ENCODE measurements around the gene DOCK3.

DNA sequence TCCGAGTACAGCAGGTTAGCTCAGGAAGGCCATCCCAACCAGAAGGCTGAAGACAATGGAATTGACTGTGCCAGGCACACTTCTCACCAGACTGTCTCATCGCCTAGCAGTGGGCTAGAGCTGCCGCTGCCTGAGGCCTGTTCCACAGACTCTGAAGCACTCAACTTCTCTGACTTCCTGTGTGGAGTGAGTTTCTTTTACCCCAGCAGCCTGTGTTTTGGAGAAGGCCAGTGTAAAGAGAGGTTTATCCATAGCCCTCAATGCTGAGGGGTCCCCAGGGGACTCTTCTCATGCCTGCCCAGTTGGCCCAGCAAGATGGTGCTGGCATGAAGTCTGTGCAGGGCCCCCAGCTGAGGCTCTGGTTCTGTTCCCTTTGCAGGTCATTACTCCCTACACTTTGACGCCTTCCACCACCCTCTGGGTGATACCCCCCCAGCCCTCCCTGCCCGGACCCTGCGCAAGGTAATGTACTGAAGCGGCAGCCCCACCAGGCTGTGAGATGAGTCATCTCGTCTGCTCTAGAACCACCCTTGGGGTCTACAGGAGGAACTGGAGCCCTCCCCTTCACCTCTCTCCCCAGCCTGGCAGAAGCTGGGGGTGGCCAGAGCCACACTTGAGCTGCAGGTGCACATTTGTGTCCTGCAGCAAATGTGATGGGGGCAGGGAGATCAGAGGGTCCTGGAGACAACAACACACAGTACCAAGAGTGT is 705.2 kb downstream of the DOCK3 start:
- TF ChIP-seq SMAD3 (CRISPR knock-in tag; IDR thresholded peaks at IDR 0.05; ENCODE audit: borderline replicate concordance) (no peak), ATF1 (CRISPR knock-in tag; IDR thresholded peaks at IDR 0.05) (no peak), ZNF263 (CRISPR knock-in tag; IDR thresholded peaks at IDR 0.05; ENCODE audit: low read depth) (no peak), CREM (CRISPR knock-in tag; IDR thresholded peaks at IDR 0.05) (no peak), RELA (CRISPR knock-in tag; IDR thresholded peaks at IDR 0.05; ENCODE audit: borderline replicate concordance) (no peak), IRF2 (CRISPR knock-in tag; IDR thresholded peaks at IDR 0.05; ENCODE audit: borderline replicate concordance, low read depth) (no peak)
- TF ChIP-seq, protein P1, sequence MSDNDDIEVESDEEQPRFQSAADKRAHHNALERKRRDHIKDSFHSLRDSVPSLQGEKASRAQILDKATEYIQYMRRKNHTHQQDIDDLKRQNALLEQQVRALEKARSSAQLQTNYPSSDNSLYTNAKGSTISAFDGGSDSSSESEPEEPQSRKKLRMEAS (CRISPR knock-in tag; IDR thresholded peaks at IDR 0.05) = no peak
- TF ChIP-seq, protein P2, sequence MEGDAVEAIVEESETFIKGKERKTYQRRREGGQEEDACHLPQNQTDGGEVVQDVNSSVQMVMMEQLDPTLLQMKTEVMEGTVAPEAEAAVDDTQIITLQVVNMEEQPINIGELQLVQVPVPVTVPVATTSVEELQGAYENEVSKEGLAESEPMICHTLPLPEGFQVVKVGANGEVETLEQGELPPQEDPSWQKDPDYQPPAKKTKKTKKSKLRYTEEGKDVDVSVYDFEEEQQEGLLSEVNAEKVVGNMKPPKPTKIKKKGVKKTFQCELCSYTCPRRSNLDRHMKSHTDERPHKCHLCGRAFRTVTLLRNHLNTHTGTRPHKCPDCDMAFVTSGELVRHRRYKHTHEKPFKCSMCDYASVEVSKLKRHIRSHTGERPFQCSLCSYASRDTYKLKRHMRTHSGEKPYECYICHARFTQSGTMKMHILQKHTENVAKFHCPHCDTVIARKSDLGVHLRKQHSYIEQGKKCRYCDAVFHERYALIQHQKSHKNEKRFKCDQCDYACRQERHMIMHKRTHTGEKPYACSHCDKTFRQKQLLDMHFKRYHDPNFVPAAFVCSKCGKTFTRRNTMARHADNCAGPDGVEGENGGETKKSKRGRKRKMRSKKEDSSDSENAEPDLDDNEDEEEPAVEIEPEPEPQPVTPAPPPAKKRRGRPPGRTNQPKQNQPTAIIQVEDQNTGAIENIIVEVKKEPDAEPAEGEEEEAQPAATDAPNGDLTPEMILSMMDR (IDR thresholded peaks at IDR 0.05) = no peak

Data from WTC11 (cell line).